HEK293 (cell line): ENCODE data around the gene RIPOR1.

Experiments
- CTCF ChIA-PET: fragments of 350-600 bp; formaldehyde crosslinking; extraction: SDS; loops from one replicate; lab custom pipeline; 2021; ENCODE audit warnings: antibody characterized with exemption; lab: Yijun Ruan, JAX
- POLR2A ChIA-PET: fragments of 300-600 bp; formaldehyde crosslinking; extraction: SDS; loops from one replicate; lab custom pipeline; 2020; ENCODE audit warnings: antibody characterized with exemption, inconsistent platforms; lab: Yijun Ruan, JAX
- H3K27ac ChIP-seq: fragments of 200-500 bp; sonication (Bioruptor generic); 2 replicates; pipeline ENCODE4 v1.5.1; 2014; ENCODE audit warnings: low read depth, low read length, control low read depth, inconsistent platforms; ENCODE audit errors: extremely low read depth
- H3K36me3 ChIP-seq, 2 experiments: fragments of 200-500 bp in 1 of 2; sonication (Bioruptor generic) in 1 of 2; 1 replicate in 1 of 2; 2 replicates in 1 of 2; pipeline ENCODE4 v1.5.1; 2014 to 2017; ENCODE audit warnings: inconsistent platforms in 2 of 2, low read length in 2 of 2; ENCODE audit not compliant: control insufficient read depth in 2 of 2, insufficient read depth in 1 of 2
- H3K4me1 ChIP-seq: fragments of 200-500 bp; sonication (Bioruptor generic); 2 replicates; pipeline ENCODE4 v1.5.1; 2014; ENCODE audit warnings: mild to moderate bottlenecking, low read length, inconsistent platforms; ENCODE audit not compliant: control insufficient read depth, insufficient read depth
- H3K4me3 ChIP-seq: 2 replicates; pipeline ENCODE4 v1.5.1; 2011; ENCODE audit warnings: low read depth, mild to moderate bottlenecking, control low read depth, low read length, moderate library complexity
- H3K9me3 ChIP-seq: fragments of 200-500 bp; sonication (Bioruptor generic); 2 replicates; pipeline ENCODE4 v1.5.1; 2014; ENCODE audit warnings: low read depth, low read length, inconsistent platforms; ENCODE audit not compliant: control insufficient read depth, insufficient read depth
- GFI1B ChIP-seq: fragments of 450-650 bp; formaldehyde crosslinking; IDR thresholded peaks from 2 replicates; pipeline ENCODE4 v1.5.1; 2016; ENCODE audit warnings: missing biosample characterization, missing genetic modification characterization
- GLI2 ChIP-seq: fragments of 450-650 bp; formaldehyde crosslinking; IDR thresholded peaks from 2 replicates; pipeline ENCODE4; 2017; ENCODE audit warnings: missing biosample characterization, missing genetic modification characterization, low read depth, borderline replicate concordance
- HIC1 ChIP-seq: fragments of 450-650 bp; formaldehyde crosslinking; IDR thresholded peaks from 2 replicates; pipeline ENCODE4 v1.5.1; 2016; ENCODE audit warnings: missing biosample characterization, missing genetic modification characterization
- HOXA7 ChIP-seq: sonication (generic); formaldehyde crosslinking; IDR thresholded peaks from 2 replicates; pipeline ENCODE4 v1.8.1; 2022; ENCODE audit warnings: missing genetic modification reagents, borderline replicate concordance
- IKZF3 ChIP-seq: fragments of 450-650 bp; IDR thresholded peaks from 2 replicates; pipeline ENCODE4 v1.5.0; 2018; ENCODE audit warnings: missing biosample characterization, mild to moderate bottlenecking, missing genetic modification characterization, moderate library complexity
- OVOL3 ChIP-seq: fragments of 450-650 bp; formaldehyde crosslinking; IDR thresholded peaks from 2 replicates; pipeline ENCODE4 v1.5.1; 2016; ENCODE audit warnings: missing biosample characterization, missing genetic modification characterization
- SCRT1 ChIP-seq: fragments of 450-650 bp; formaldehyde crosslinking; IDR thresholded peaks from 2 replicates; pipeline ENCODE4 v1.5.1; 2016; ENCODE audit warnings: missing biosample characterization, missing genetic modification characterization, borderline replicate concordance
- SCRT2 ChIP-seq: fragments of 450-650 bp; formaldehyde crosslinking; IDR thresholded peaks from 2 replicates; pipeline ENCODE4 v1.5.1; 2016; ENCODE audit warnings: missing biosample characterization, missing genetic modification characterization
- SP2 ChIP-seq: fragments of 450-650 bp; formaldehyde crosslinking; IDR thresholded peaks from 2 replicates; pipeline ENCODE4 v1.5.1; 2016; ENCODE audit warnings: missing biosample characterization, missing genetic modification characterization
- ZBTB1 ChIP-seq: fragments of 450-650 bp; formaldehyde crosslinking; IDR thresholded peaks from 2 replicates; pipeline ENCODE4 v1.5.1; 2016; ENCODE audit warnings: missing biosample characterization, missing genetic modification characterization
- ZBTB17 ChIP-seq: fragments of 450-650 bp; formaldehyde crosslinking; IDR thresholded peaks from 2 replicates; pipeline ENCODE4 v1.5.1; 2016; ENCODE audit warnings: missing biosample characterization, missing genetic modification characterization
- ZBTB48 ChIP-seq: fragments of 450-650 bp; formaldehyde crosslinking; IDR thresholded peaks from 2 replicates; pipeline ENCODE4 v1.5.1; 2016; ENCODE audit warnings: missing biosample characterization, missing genetic modification characterization
- ZNF10 ChIP-seq: fragments of 450-650 bp; formaldehyde crosslinking; IDR thresholded peaks from 2 replicates; pipeline ENCODE4 v1.5.1; 2017; ENCODE audit warnings: missing biosample characterization, missing genetic modification characterization
- ZNF146 ChIP-seq: fragments of 450-650 bp; formaldehyde crosslinking; IDR thresholded peaks from 2 replicates; pipeline ENCODE4 v1.5.1; 2016; ENCODE audit warnings: missing biosample characterization, missing genetic modification characterization
- ZNF16 ChIP-seq: fragments of 450-650 bp; formaldehyde crosslinking; IDR thresholded peaks from 2 replicates; pipeline ENCODE4 v1.5.1; 2016; ENCODE audit warnings: low read depth, missing biosample characterization, missing genetic modification characterization
- ZNF169 ChIP-seq: fragments of 450-650 bp; formaldehyde crosslinking; IDR thresholded peaks from 2 replicates; pipeline ENCODE4 v1.5.1; 2016; ENCODE audit warnings: missing biosample characterization, missing genetic modification characterization
- ZNF19 ChIP-seq: fragments of 450-650 bp; formaldehyde crosslinking; IDR thresholded peaks from 2 replicates; pipeline ENCODE4; 2016; ENCODE audit warnings: missing biosample characterization, missing genetic modification characterization, low read depth
- ZNF302 ChIP-seq: fragments of 450-650 bp; formaldehyde crosslinking; IDR thresholded peaks from 2 replicates; pipeline ENCODE4 v1.5.1; 2016; ENCODE audit warnings: missing biosample characterization, missing genetic modification characterization, low read depth
- ZNF362 ChIP-seq: fragments of 450-650 bp; formaldehyde crosslinking; IDR thresholded peaks from 2 replicates; pipeline ENCODE4 v1.5.1; 2016; ENCODE audit warnings: missing biosample characterization, missing genetic modification characterization
- ZNF423 ChIP-seq: fragments of 450-650 bp; formaldehyde crosslinking; IDR thresholded peaks from 2 replicates; pipeline ENCODE4 v1.5.1; 2016; ENCODE audit warnings: missing biosample characterization, missing genetic modification characterization
- ZNF558 ChIP-seq: fragments of 450-650 bp; formaldehyde crosslinking; IDR thresholded peaks from 2 replicates; pipeline ENCODE4 v1.5.1; 2016; ENCODE audit warnings: missing biosample characterization, missing genetic modification characterization
- ZNF654 ChIP-seq: fragments of 450-650 bp; formaldehyde crosslinking; IDR thresholded peaks from 2 replicates; pipeline ENCODE4 v1.5.1; 2016; ENCODE audit warnings: low read depth, missing biosample characterization, missing genetic modification characterization
- ZNF658 ChIP-seq: fragments of 450-650 bp; formaldehyde crosslinking; IDR thresholded peaks from 2 replicates; pipeline ENCODE4; 2016; ENCODE audit warnings: missing biosample characterization, missing genetic modification characterization
- ZNF768 ChIP-seq: fragments of 450-650 bp; formaldehyde crosslinking; IDR thresholded peaks from 2 replicates; pipeline ENCODE4 v1.5.1; 2018; ENCODE audit warnings: missing biosample characterization, mild to moderate bottlenecking, missing genetic modification characterization
- ZNF791 ChIP-seq: fragments of 450-650 bp; formaldehyde crosslinking; IDR thresholded peaks from 2 replicates; pipeline ENCODE4 v1.5.1; 2016; ENCODE audit warnings: missing biosample characterization, missing genetic modification characterization
- ZSCAN16 ChIP-seq: fragments of 450-650 bp; formaldehyde crosslinking; IDR thresholded peaks from 2 replicates; pipeline ENCODE4 v1.5.1; 2016; ENCODE audit warnings: missing biosample characterization, missing genetic modification characterization

The RIPOR1 gene

GRCh38 chr16:67558859-67559258 is 30.2 kb downstream of the RIPOR1 start:
- CTCF ChIA-PET: interaction anchor here (0.6 to 2.0 kb wide), 8 partner anchors 12 to 1470 kb away, joined by 3 to 18 read pairs (median 4); no protein-coding TSS in a partner anchor
- TF ChIP-seq ZNF19 (tag by site-specific recombination) (no peak), HOXA7 (CRISPR knock-in tag) (no peak), ZNF10 (no peak), ZNF791 (no peak), SCRT1 (tag by site-specific recombination) (no peak), ZBTB17 (tag by site-specific recombination) (no peak), HIC1 (tag by site-specific recombination) (no peak), ZNF16 (no peak), ZNF169 (tag by site-specific recombination) (no peak), GLI2 (tag by site-specific recombination) (no peak), ZBTB48 (no peak), GFI1B (tag by site-specific recombination) (no peak), ZBTB1 (tag by site-specific recombination) (no peak), OVOL3 (no peak), ZNF423 (no peak), ZNF654 (tag by site-specific recombination) (no peak), SCRT2 (no peak)
- Histone ChIP-seq H3K4me1 (peaks cover 4% of the 10 kb centered on the region; the same call in 1 of the 2 replicates), H3K36me3 (no peaks in the 10 kb centered on the region), H3K27ac (no peak overlapping the region), H3K4me3 (no peak overlapping the region), H3K9me3 (no peaks in the 10 kb centered on the region)
- POLR2A ChIA-PET: no interaction called here

DNA sequence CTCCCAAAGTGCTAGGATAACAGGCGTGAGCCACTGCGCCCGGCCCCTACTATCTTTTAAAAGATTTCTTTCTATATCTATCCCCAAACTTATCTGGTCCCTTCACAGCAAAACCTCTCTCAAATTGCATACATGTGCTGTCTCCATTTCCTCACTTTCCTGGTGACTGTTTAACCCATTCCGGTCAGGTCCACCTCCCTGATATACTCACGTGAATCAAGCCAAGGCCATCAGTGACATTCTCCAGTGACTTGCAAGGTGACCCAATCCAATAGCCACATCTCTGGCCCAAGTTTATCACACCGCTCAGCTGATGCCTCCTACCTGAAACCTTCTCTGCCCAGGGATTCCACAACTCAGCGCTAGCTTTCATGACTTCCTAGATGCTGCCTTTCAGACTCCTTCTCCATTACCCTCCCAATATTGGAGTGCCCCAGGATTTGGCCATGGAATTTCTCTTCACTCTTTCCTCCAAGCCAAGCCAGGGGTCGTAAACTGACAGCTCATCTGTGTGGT is 32.3 kb downstream of the RIPOR1 start:
- Histone ChIP-seq H3K4me3 (no peak overlapping the region), H3K9me3 (no peaks in the 10 kb centered on the region), H3K27ac (no peak overlapping the region; the same call in 1 of the 2 replicates), H3K36me3 (no peaks in the 10 kb centered on the region), H3K4me1 (peaks cover 9% of the 10 kb centered on the region; the same call in 1 of the 2 replicates)
- POLR2A ChIA-PET: interaction anchor here (1.5 to 2.7 kb wide), 6 partner anchors 10 to 245 kb away, joined by 4 to 31 read pairs (median 10); partner anchors contain the start of genes RANBP10, RIPOR1 and TSNAXIP1
- CTCF ChIA-PET: interaction anchor here (0.6 to 3.0 kb wide), 5 partner anchors 13 to 45 kb away, joined by 3 to 21 read pairs (median 4); no protein-coding TSS in a partner anchor
- TF ChIP-seq ZNF558 (no peak), ZNF302 (no peak), ZNF146 (tag by site-specific recombination) (no peak), ZNF362 (tag by site-specific recombination) (no peak), SP2 (tag by site-specific recombination) (no peak), ZSCAN16 (tag by site-specific recombination) (no peak), ZNF658 (tag by site-specific recombination) (no peak), IKZF3 (no peak), ZNF768 (tag by site-specific recombination) (no peak)
